HG02610 (cell line): ENCODE measurements around the gene PPP1R15B.

Source experiments
- ATAC-seq: cut with Tn5 transposase; IDR thresholded peaks from one replicate; pipeline ENCODE4 v1.9.1; 2021; ENCODE audit warnings: mild to moderate bottlenecking, moderate library complexity; ENCODE audit not compliant: unreplicated experiment

Gene PPP1R15B

DNA sequence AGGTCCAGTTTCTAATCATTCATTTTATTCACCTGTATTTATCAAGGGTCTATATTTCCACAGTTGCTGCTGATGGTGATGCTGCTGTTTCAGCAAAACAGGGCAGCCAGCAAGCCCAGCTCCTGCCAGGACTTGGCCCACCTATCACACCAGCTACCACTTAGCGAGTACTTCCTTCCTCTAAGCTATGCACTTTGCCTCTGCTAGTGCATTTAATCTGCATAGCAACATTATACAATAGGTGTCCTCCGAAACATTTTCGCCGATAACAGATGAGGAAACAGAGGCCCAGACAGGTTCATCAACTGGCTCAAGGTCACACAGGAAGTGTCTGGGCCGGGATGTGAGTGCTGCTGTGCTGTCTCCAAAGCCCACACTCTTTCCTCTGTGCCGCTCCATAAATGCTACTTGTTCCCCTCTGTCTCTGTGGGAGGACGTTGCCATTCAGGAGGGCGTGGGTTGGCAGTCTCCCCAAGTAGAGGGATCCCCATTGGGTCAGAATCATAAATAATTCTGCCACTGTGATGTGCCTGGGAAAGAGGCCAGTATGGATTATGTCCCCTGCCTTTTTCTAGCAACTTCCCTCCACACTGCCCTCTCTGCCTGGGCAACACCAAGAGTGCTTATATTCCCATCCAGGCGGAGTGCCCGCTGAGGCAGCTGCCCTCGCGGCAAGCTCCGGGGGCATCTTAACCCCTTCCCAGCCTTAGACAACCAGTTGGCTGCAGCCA, 42.5 kb downstream of the PPP1R15B start:
- no peak for ATAC-seq

DNA sequence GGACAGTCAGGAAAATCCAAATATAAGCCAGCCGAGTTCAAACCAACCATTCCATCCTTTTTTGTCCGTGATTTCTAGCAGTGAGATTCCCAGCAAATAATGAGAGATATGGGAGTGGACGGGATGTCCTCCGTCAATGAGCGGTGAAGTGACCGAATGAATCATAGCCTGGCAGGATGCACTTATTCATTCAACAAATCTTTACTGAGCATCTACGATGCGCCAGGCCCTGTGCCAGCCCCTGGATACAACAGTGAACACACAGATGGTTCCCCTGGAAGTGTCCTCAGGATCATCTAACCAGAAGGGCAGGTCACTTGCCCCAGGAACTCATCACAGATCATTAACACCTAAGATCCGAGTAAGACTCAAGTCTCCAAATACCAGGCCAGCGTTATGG, 43.7 kb downstream of the PPP1R15B start:
- ATAC-seq = no peak

DNA sequence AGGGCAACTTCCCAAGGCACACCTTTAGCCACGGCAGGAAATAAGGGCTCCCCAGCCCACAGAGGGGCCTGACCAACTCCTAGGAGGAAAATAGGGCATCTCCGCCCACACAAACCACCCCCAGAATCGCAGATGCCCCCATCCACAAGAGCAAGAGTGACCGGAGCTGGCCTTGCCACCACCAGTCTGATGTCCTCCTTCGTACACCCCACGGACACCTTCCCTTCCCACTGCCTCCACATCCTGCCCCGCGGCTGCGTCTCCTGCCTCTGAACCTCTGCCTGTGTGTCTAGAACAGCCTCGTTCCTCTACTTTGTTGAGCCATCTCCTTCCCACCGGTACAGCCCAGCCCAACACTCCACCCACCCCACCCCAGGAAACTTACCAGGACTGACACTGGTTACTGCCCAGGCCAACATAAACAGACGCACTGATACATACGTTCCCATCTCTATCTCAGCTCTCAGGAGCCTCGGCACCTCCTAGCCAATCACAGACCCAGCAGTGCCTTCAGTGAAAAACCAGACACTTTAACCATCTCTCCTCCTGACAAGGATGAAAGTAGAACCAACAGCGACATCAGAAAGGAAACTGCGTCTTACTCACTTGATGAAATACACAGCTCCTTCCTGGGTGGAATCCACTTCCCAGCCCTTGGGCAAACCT, 44.3 kb downstream of the PPP1R15B start:
- no peak for ATAC-seq

DNA sequence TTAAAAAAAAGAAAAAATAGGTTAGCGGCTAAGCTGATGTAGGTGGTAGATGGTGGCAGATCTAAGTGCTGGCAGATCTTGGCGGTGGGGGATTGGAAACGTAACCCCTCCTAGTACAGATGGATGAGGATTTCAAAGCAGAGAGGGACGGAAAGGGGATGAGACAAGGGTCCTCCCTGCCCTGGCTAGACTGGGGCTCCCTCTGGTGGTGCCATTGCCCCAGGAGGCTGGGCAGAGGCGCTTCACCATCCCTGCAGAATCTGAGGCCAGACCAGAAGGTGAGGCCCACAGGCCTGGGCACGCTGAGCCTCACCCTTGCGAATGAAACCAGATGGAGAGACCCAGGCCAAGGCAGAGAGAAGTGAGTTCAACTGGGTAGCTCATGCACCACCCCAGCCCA, 44.9 kb downstream of the PPP1R15B start:
- no peak for ATAC-seq

DNA sequence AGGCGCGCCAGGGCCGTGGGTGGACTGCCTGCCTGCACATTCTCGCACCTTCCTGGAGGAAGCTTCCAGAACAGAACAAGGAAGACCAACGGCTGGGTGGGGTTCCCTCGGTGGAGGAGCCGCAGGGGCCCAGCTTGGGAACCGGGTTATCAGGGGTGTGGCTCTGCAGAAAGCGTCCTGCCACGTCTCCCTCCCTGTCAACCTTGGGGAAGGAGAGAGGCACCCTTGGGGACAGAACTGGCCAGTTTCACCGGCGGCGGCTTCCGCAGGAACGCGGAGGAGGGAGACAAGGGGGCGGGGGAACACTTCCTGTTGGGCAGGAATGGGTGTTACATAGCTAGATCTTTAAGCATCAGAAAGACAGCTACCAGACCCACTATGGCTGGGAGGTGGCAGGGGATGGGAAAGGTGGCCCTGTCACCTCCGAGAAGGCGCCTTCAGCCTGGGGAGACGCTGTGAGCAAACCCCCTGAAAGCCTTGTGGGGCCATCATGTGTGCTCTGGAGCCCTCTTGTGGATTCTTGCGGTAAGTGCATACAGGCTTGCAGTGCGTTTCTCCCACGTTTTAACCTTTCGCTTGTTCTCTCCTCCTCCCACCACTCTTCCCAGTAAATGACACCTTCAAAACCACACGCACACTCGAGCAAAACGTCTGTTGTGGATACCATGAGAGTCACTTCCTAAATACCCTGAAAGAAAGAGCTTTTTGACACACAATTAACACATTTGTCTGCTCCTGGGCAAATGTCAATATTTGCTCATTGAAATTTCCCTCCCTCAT, 48.1 kb downstream of the PPP1R15B start:
- ATAC-seq = no peak

DNA sequence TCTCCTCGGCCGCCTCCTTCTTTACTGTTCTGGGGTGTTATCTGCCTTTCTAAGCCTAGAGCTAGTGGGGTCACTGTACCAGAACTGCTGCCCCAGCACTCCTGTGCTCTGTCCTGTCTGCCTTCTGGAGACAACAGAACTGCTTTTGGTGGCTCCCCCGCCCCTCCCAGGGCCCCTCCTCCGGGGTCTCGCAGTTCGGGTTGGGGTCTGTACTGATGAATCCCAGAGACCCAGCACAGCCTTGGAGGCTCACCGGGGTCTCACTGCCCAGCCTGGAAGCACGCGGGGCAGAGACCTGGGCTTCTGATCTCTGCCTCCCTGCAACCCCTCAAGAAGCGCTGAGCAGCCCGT, 48.7 kb downstream of the PPP1R15B start:
- ATAC-seq = no peak

DNA sequence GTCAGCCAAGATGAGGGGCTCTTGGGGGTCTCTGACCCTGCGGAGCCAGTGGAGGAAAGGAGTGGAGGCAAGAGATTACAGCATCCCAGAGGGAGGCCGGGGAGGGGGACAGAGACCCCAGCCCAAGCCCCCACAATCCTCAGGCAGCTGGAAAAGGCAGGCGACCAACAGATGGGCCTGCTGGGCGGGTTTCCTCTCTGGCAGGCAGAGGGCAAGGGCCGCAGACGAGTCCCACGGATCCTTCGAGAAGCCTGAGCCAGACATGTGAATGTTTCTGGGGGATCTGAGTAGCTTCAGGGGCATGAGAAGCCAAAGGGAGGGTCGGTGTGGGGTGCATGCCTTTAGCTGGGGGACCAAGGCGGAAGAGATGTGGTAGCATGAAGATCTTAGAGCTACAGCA, 49.8 kb downstream of the PPP1R15B start:
- no peak for ATAC-seq

DNA sequence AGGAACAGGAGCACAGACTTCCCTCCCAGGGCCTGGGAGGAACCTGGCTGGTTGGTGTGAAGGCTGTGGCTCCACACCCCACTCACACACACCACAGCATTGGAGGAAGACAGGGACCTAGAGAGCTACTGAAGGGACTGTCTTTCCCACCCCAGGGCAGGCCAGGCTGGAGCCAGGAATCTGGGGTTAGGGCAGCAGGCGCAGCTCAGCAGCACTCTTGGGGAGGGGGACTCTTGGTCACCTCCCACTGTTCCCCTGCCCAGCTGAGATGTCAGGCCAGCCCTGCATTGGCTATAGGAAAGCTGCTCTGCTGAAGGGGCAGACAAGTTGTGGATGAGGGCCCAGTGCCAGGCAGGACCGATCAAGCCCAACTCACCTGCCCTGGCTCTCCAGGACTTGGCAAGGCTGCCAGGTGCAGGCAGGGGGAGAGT, 50.3 kb downstream of the PPP1R15B start:
- ATAC-seq = no peak

DNA sequence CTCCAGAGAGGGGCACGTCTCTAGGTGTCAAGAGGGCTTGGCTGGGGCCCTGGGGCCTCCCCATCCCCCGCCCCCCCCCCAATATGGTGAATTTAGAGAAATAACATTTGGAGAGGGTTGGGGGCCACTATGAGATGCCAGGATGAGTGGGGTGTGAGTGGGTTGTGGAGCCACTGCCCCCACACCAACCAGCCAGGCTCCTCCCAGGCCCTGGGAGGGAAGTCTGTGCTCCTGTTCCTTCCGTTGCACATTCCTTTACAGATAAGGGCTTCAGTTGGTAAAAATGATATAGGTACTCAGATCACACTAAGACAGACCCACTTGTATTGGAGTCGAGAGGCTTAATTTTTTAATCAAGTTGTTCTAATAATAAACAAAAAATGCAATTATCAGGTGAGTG, 51.3 kb downstream of the PPP1R15B start:
- no peak for ATAC-seq

DNA sequence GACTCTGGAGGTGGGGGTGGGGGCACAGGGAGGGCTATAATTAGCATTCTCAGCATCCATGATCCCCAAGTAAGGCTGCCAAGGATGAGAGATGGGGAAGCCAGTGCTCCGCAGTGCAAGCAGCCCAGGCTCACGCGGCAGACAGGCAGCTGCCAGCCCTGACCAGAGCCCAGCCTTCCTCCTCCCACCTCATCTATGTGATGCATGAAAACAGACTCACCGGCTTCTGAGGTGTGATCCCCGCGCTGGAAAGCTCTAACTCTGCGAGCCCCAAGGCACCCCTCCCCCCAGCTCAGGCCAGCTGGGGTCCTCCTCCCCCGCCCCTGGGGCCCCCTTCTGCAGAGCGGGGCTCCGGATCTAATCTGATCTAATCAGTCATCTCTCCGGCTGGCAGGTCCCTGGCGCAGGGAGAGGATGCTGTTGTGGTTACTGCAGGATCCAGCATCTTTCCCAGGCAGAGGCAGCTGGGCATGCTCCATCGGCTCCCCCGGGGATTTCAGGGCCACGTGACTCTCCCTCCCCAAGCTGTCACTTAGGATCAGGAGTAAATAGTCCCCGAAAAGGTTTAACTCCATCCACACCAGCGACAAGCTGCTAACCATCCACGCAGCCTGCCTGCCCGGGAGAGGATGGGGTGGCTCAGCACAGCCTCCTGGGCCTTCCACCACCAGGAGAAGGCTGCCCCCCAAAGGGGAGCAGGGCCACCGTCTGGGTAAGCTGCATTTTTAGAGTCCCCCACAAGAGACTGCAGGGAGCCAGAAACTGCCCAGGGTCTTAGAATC, 52.0 kb downstream of the PPP1R15B start, which contains the start of gene PLEKHA6:
Gene PLEKHA6 (minus strand): TSS at position 456 of the 782 bp plus-strand sequence. CDS start 86,202 bp downstream, outside the sequence.
- ATAC-seq = no peak

DNA sequence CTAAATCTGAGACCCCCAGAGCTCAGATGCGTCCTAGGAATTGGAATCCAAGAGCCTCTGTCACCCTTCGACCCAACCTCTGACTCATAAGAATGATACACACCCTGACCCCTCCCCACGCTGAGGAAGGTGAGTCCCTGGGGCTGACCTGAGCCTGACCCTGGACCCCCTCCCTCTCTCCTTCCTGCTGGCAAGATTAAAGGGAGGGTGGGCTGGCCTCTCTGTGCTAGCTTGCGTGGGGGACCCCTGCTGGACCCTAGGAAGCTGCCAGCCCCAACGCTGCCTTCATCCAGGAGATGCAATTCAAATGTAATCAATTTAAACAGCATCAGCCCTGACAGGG, 52.5 kb downstream of the PPP1R15B start:
- ATAC-seq = no peak

DNA sequence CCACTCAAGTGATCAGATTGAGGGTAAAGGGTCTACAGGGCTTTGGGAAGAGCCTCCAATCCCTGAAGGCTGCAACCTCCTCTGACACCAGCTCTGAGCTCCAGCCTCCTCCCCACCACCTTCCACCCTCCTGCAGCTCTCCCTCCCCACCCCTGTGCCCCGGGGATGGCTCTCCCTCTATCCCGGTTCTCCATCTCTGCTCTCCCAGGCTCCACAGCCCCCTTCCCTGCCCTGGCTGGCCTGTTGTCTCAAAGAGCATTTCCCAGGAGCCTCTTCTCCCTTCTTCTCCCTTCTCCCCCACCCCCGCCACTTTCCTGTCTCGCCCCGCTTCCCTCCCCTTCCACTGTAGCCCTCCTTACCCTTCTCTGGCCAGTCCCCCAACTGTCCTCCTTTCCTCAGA, 53.0 kb downstream of the PPP1R15B start:
- no peak for ATAC-seq

DNA sequence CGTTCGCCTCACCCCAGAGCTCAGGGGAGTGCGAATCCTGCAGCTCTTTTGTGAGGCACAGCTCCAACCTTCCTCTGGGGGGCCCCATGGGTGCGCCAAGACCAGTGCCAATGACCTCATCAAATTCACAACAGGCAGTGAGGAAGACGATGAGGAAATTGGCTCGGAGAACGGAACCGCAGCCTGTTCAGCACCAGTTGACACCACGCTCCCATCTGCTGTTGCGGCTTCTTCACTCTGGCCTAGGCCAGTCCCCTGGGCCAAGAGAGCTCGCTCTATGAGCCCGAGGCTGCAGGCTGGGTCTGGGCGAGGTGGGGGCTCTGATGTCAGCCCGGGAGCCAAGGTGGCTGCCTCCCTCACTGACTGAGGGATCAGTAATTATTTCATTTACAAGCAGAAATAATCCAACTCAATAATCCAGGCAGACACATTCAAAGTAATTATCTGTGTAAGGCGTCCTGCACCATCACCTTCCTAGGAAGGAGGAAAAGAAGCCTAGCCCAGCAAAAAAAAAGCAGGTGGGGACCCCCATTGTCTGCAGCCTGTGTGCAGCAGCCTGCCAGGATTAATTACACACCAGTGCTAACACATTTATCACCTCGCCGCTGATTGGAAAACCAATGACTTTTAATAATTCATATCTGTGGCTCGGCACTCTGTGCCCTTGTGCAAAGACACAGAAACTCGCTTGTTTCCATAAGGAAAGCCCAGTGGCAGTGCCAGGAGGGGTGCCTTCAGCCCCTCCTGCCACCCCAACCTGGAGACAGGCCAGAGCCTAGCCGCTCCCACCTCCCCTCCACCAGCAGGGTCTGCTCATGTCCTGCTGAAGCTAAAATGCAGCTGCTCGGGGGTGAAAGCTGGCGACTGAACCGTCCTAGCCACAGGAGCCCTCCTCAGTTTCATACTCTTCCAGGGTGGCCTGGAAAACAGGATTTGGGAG, 53.8 kb downstream of the PPP1R15B start:
- ATAC-seq = no peak

DNA sequence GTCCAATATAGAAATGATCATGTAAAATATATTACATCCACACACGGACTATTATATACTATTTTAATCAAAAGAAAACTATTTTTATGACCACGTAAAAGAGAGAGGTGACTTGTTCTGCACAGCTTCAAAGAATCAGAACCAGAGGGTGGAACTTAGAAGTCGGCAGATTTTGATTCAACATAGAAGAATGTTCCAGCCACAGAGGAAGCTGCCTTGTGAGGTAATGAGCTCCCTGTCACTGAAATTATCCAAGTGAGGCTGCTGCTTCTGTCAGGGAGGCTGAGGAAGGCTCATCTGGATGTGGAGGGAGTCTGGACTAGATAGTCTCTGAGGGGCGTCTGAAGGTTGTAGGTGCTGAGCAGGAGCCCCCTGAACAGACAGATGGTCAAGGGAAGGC, 54.6 kb downstream of the PPP1R15B start:
- ATAC-seq = no peak

DNA sequence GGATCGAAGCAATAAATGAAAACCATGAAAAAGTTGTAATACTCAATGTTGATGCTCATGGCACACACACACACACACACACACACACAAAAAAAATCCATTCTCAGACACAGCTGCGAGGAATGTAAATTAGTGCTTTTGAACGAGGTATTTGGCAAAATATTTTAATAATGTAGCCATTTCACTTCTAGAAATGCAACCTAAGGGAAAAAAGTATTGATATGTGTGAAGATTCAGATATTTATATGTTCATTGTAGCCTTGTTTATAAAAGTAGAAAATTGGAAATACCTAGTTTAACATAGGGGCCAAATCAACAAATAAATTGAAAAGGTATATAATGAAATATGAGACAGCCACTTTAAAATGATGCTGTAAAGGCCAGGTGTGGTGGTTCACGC, 55.7 kb downstream of the PPP1R15B start:
- no peak for ATAC-seq

DNA sequence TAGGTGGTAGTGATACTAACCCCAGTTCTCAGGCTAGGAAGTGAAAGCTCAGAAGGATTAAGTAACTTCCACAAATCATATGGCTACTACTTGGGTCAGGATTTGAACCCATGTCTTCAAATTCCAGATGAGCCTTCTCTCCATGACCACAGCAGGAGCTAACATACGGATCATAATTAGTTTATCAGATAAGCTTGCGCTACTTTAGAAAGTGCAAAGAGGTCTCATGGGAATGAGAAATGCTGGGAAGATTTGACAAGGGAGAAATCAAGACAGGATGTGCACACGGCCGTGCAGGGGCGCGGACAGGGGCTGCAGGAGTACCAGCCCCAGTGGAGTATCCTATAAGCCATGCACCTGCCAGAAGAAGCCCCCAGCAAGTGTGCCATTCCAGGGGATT, 57.0 kb downstream of the PPP1R15B start:
- no peak for ATAC-seq
